Keratinocyte (primary cell): ENCODE results near the gene STX16.

Experiments used
- EZH2 ChIP-seq: IDR thresholded peaks from one replicate; pipeline ENCODE4 v1.6.1; 2012; ENCODE audit warnings: inconsistent platforms, mild to moderate bottlenecking, low read length, moderate library complexity
- TF ChIP-seq, protein P1 (sequence below), 3 experiments: IDR thresholded peaks in 1 of 3; conservative IDR thresholded peaks in 1 of 3; optimal IDR thresholded peaks in 1 of 3; 2 replicates in 2 of 3; 3 replicates in 1 of 3; pipeline versions ENCODE3 to v1.5.1; 2011; ENCODE audit warnings: low read length in 3 of 3, mild to moderate bottlenecking in 3 of 3, moderate library complexity in 2 of 3, control low read depth in 1 of 3, inconsistent platforms in 1 of 3; ENCODE audit not compliant: insufficient read depth in 2 of 3; ENCODE audit errors: extremely low read depth in 1 of 3

DNA sequence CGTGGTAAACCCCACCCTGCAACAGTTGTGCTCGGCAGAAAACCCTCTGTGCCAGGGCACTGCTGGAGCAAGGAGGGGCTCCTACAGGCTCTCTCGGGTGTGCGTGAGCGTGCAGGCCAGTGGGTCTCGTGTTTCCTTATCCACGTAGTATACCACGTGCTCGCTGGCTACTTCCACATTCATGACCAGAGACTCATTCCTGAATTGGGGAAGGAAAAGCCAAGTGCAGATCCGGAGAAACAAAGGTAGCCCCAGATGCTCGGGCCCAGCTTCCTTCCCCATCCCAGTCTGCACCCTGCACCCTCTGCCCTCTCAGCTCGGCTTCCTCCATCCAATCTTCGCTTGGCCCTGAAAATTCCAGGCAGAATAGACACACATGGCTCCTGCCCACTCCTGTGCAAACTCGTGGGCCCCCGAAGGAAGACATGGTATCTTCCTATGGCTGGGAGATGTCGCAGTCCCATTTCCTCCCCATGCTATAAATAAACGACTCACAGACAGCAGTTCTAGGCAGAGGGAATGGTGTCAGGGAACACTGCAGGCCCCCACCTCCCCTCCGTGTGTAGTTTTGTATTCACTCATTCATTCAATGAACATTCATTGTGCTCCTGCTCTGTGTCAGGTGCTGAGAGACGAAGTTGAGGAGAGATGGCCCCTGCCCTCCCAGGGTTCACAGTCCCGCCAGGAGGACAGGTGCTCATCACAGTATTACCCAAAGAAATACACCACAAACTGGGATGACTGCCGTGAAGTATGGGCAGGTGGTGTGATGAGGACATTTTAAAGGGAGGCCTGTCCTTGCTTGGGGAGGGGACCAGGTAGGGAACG lies 71.1 kb downstream of the STX16 start:
- TF ChIP-seq, protein P1, sequence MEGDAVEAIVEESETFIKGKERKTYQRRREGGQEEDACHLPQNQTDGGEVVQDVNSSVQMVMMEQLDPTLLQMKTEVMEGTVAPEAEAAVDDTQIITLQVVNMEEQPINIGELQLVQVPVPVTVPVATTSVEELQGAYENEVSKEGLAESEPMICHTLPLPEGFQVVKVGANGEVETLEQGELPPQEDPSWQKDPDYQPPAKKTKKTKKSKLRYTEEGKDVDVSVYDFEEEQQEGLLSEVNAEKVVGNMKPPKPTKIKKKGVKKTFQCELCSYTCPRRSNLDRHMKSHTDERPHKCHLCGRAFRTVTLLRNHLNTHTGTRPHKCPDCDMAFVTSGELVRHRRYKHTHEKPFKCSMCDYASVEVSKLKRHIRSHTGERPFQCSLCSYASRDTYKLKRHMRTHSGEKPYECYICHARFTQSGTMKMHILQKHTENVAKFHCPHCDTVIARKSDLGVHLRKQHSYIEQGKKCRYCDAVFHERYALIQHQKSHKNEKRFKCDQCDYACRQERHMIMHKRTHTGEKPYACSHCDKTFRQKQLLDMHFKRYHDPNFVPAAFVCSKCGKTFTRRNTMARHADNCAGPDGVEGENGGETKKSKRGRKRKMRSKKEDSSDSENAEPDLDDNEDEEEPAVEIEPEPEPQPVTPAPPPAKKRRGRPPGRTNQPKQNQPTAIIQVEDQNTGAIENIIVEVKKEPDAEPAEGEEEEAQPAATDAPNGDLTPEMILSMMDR (optimal IDR thresholded peaks at IDR 0.05 in 1 of 3, IDR thresholded peaks at IDR 0.05 in 1 of 3, conservative IDR thresholded peaks at IDR 0.05 in 1 of 3; ENCODE audit: extremely low read depth in 1 of 3, insufficient read depth in 2 of 3, low read length in 3 of 3), result no peak
- TF ChIP-seq EZH2, result no peak
